22Rv1 (cell line): ENCODE measurements around the gene AGBL1.
A peak's percentile ranks its signal among the peaks of the same experiment; 100 is the strongest.

ENCODE experiments used
- H3K27ac ChIP-seq: fragments of 450-650 bp; 2 replicates; pipeline ENCODE4 v1.5.1; 2017
- CTCF ChIP-seq: fragments of 450-650 bp; IDR thresholded peaks from 2 replicates; pipeline ENCODE4 v1.5.1; 2017; ENCODE audit warnings: mild to moderate bottlenecking
- ZFX ChIP-seq: fragments of 450-650 bp; IDR thresholded peaks from 2 replicates; pipeline ENCODE4 v1.6.1; 2017; ENCODE audit warnings: antibody characterized with exemption, borderline replicate concordance

AGBL1 gene

GRCh38 chr15:86205096-86205495 lies 125.4 kb downstream of the AGBL1 start:
- TF ChIP-seq CTCF (no peak), ZFX (no peak)
- no peak overlapping the region for H3K27ac ChIP-seq

GRCh38 chr15:86213420-86213819 lies 133.7 kb downstream of the AGBL1 start:
- TF ChIP-seq CTCF (no peak), ZFX (no peak)
- H3K27ac ChIP-seq, result no peak overlapping the region

GRCh38 chr15:86213888-86214287 lies 134.2 kb downstream of the AGBL1 start:
- H3K27ac ChIP-seq, result no peak overlapping the region
- TF ChIP-seq CTCF (no peak), ZFX (no peak)

- H3K27ac ChIP-seq, result no peak overlapping the region
- TF ChIP-seq ZFX (no peak), CTCF (no peak)
Observed at GRCh38 chr15:86221119-86221518, 141.4 kb downstream of the AGBL1 start.

- TF ChIP-seq CTCF (no peak), ZFX (no peak)
- no peak overlapping the region for H3K27ac ChIP-seq
Observed at GRCh38 chr15:86229306-86229705, 149.6 kb downstream of the AGBL1 start.

- H3K27ac ChIP-seq, result no peak overlapping the region
- TF ChIP-seq CTCF (no peak), ZFX (no peak)
Observed at GRCh38 chr15:86229936-86230335, 150.3 kb downstream of the AGBL1 start.

GRCh38 chr15:86231864-86232721 lies 152.4 kb downstream of the AGBL1 start:
- peak; percentile 78 for TF ChIP-seq CTCF
- TF ChIP-seq ZFX, result no peak

More at GRCh38 chr15:86231864-86232721, 152.4 kb downstream of the AGBL1 start:
- no peak overlapping the region for H3K27ac ChIP-seq
